ENCODE data around the gene FAM234A. TPM values are rescaled to one million over a fixed set of nuclear protein-coding genes. Genes with fewer than 3 reads are reported as not detected.

The FAM234A gene
- total RNA-seq, 1 experiment from 2014 or later = 94.9 TPM

DNA sequence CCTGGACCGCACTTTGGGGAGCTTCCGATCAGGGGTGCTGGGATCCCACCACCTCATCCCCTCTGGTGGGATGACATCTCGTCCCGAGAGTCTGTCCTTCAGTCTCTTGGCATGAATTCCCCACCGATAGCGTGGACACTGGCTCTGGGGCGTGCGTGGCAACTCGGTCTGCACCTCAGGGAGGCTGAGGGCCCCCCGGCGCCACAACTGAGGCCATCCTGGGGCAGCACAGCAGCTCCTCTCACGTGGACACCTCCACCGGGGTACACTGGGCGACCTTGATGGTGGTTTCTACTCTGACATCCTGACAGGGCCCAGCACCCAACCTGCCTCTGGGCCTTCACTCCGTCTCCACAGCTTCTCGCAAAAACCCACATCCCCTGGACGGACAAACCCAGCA, 56.9 kb downstream of the FAM234A start:
- no peak overlapping the region for H2BK15ac ChIP-seq (ENCODE audit: low read depth, low read length)
- no peak overlapping the region for H3K4ac ChIP-seq (ENCODE audit: low read depth, low read length)
- no peaks in the 10 kb centered on the region for H4K20me1 ChIP-seq (ENCODE audit: control insufficient read depth, insufficient read depth, insufficient read length)
- H3K36me3 Mint-ChIP-seq (ENCODE audit: insufficient read depth in 1 of 3, low read depth in 3 of 3) = peaks cover 22 to 46% (median 44%) of the 10 kb centered on the region in 3 experiments
- no peak overlapping the region for H4K91ac ChIP-seq (ENCODE audit: insufficient read length, low read depth, low read length)
- no peaks in the 10 kb centered on the region for H3K4me1 Mint-ChIP-seq
- no peak overlapping the region for H2AFZ ChIP-seq (ENCODE audit: low read length)
- no peak overlapping the region for H3K4me3 Mint-ChIP-seq
- no peak for DNase-seq
- H3K9me3 Mint-ChIP-seq = peaks cover 3 to 5% of the 10 kb centered on the region in 2 experiments; a peak in 4 of 5 replicates
- H3K27ac ChIP-seq (ENCODE audit: insufficient read length, low read depth, low read length) = no peak overlapping the region
- no peak overlapping the region for H2BK20ac ChIP-seq (ENCODE audit: low read depth, low read length, poor library complexity, severe bottlenecking)
- H2BK5ac ChIP-seq (ENCODE audit: insufficient read length, low read length) = no peak overlapping the region
- H3K23ac ChIP-seq (ENCODE audit: insufficient read length, low read depth, low read length) = no peak overlapping the region
- no peak overlapping the region for H3K18ac ChIP-seq (ENCODE audit: insufficient read length, low read depth, low read length)
- no peaks in the 10 kb centered on the region for H3K23me2 ChIP-seq (ENCODE audit: insufficient read length, low read depth, low read length, poor library complexity, severe bottlenecking)
- no peaks in the 10 kb centered on the region for H3K4me1 ChIP-seq (ENCODE audit: insufficient read depth, low read length)
- WGBS (ENCODE audit: extremely low coverage, insufficient read length, low lambda C conversion rate) = no CpG with 5 or more reads among the region's 17 CpGs
- no peaks in the 10 kb centered on the region for H3K79me1 ChIP-seq (ENCODE audit: insufficient read depth, low read depth, low read length, poor library complexity, severe bottlenecking)
- H2BK12ac ChIP-seq (ENCODE audit: insufficient read length, low read depth, low read length) = no peak overlapping the region
- TF ChIP-seq, protein P1, sequence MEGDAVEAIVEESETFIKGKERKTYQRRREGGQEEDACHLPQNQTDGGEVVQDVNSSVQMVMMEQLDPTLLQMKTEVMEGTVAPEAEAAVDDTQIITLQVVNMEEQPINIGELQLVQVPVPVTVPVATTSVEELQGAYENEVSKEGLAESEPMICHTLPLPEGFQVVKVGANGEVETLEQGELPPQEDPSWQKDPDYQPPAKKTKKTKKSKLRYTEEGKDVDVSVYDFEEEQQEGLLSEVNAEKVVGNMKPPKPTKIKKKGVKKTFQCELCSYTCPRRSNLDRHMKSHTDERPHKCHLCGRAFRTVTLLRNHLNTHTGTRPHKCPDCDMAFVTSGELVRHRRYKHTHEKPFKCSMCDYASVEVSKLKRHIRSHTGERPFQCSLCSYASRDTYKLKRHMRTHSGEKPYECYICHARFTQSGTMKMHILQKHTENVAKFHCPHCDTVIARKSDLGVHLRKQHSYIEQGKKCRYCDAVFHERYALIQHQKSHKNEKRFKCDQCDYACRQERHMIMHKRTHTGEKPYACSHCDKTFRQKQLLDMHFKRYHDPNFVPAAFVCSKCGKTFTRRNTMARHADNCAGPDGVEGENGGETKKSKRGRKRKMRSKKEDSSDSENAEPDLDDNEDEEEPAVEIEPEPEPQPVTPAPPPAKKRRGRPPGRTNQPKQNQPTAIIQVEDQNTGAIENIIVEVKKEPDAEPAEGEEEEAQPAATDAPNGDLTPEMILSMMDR (conservative IDR thresholded peaks at IDR 0.05) = no peak
- no peaks in the 10 kb centered on the region for H3K27me3 ChIP-seq (ENCODE audit: insufficient read depth, low read length)
- no peak overlapping the region for H3K4me2 ChIP-seq (ENCODE audit: insufficient read depth, insufficient read length, low read length)
- H3K79me2 ChIP-seq (ENCODE audit: insufficient read depth, low read length) = no peaks in the 10 kb centered on the region
- no peak overlapping the region for H3K9ac ChIP-seq (ENCODE audit: extremely low read depth, insufficient read length, low read length)
- H3K56ac ChIP-seq (ENCODE audit: insufficient read length, low read depth, low read length) = no peak overlapping the region
- no peak overlapping the region for H3K14ac ChIP-seq (ENCODE audit: insufficient read depth, low read length)
- no peak overlapping the region for H4K5ac ChIP-seq (ENCODE audit: insufficient read length, low read depth, low read length)
- H3T11ph ChIP-seq (ENCODE audit: low read length) = no peak overlapping the region
- no peaks in the 10 kb centered on the region for H3K9me3 ChIP-seq (ENCODE audit: control insufficient read depth, low read depth, low read length)
- peak overlapping the region in 1 of 3 experiments; percentile 30; a peak in 1 of 7 replicates for H3K27ac Mint-ChIP-seq
- no peaks in the 10 kb centered on the region for H3K27me3 Mint-ChIP-seq (ENCODE audit: low read depth)
- H2BK120ac ChIP-seq (ENCODE audit: low read depth, low read length, poor library complexity, severe bottlenecking) = no peak overlapping the region
- H4K8ac ChIP-seq (replicated peaks; ENCODE audit: insufficient read length, low read depth, low read length) = no peak overlapping the region
- H2AK5ac ChIP-seq (ENCODE audit: insufficient read length, low read length) = no peak overlapping the region

Data from H9 (cell line).